GM18873 (cell line): Measurements from ENCODE around the gene ARSK.

Experiments used
- ATAC-seq: cut with Tn5 transposase; IDR thresholded peaks from one replicate; pipeline ENCODE4 v1.9.1; 2021; ENCODE audit warnings: mild to moderate bottlenecking, moderate library complexity, moderate number of reproducible peaks; ENCODE audit not compliant: unreplicated experiment, low FRiP score

ARSK gene

GRCh38 chr5:95563367-95563766 lies 8.5 kb downstream of the ARSK start:
- no peak for ATAC-seq

GRCh38 chr5:95564450-95564849 lies 9.5 kb downstream of the ARSK start:
- no peak for ATAC-seq

- no peak for ATAC-seq
Measured at GRCh38 chr5:95565280-95565920, 10.5 kb downstream of the ARSK start.

GRCh38 chr5:95572016-95572415 lies 17.1 kb downstream of the ARSK start:
- ATAC-seq = no peak

- ATAC-seq = no peak
Measured at GRCh38 chr5:95581576-95581975, 26.7 kb downstream of the ARSK start.

- ATAC-seq = no peak
Measured at GRCh38 chr5:95583992-95584391, 29.1 kb downstream of the ARSK start.

- ATAC-seq = no peak
Measured at GRCh38 chr5:95590880-95591279, 36.0 kb downstream of the ARSK start.

- ATAC-seq = no peak
Measured at GRCh38 chr5:95591490-95591901, 36.6 kb downstream of the ARSK start.

GRCh38 chr5:95595289-95595931 lies 40.5 kb downstream of the ARSK start:
- ATAC-seq = no peak

GRCh38 chr5:95599252-95599651 lies 44.4 kb downstream of the ARSK start:
- ATAC-seq = no peak

GRCh38 chr5:95600557-95600956 lies 45.7 kb downstream of the ARSK start:
- no peak for ATAC-seq

GRCh38 chr5:95605786-95606185 lies 50.9 kb downstream of the ARSK start:
- ATAC-seq = no peak

GRCh38 chr5:95606419-95606818 lies 51.5 kb downstream of the ARSK start:
- no peak for ATAC-seq

- ATAC-seq = no peak
Measured at GRCh38 chr5:95609711-95610110, 54.8 kb downstream of the ARSK start.

- ATAC-seq = no peak
Measured at GRCh38 chr5:95610546-95610945, 55.6 kb downstream of the ARSK start.

- ATAC-seq = no peak
Measured at GRCh38 chr5:95611396-95611795, 56.5 kb downstream of the ARSK start.

GRCh38 chr5:95613514-95613913 lies 58.6 kb downstream of the ARSK start:
- no peak for ATAC-seq

GRCh38 chr5:95615164-95615467 lies 60.2 kb downstream of the ARSK start:
- ATAC-seq = no peak

- ATAC-seq = no peak
Measured at GRCh38 chr5:95617057-95617456, 62.2 kb downstream of the ARSK start.

- no peak for ATAC-seq
Measured at GRCh38 chr5:95619096-95619495, 64.2 kb downstream of the ARSK start.

- ATAC-seq = no peak
Measured at GRCh38 chr5:95619514-95620029, 64.7 kb downstream of the ARSK start.
